Naive thymus-derived CD8-positive, alpha-beta T cell (primary cell): Measurements from ENCODE around the gene CACNA2D4. TPM values are rescaled to one million over a fixed set of nuclear protein-coding genes. Genes with fewer than 3 reads are reported as not detected.

Experiments used
- ATAC-seq, 2 donors: fragments of 150-1000 bp; cut with Tn5 transposase in 1 of 2; sonication (Bioruptor Pico), chemical (Tn5 transposase) in 1 of 2; 1 replicate in 1 of 2; 2 replicates in 1 of 2; pipeline ENCODE4 v1.10.0; 2021; ENCODE audit warnings: mild to moderate bottlenecking in 2 of 2, moderate library complexity in 2 of 2
- POLR2A ChIA-PET: fragments of 350-600 bp; sonication (Branson Sonifier 250); formaldehyde crosslinking; loops from one replicate; lab custom pipeline; 2021; ENCODE audit warnings: antibody characterized with exemption; lab: Charles Lee
- DNase-seq, 10 donors: peaks; one replicate each; pipeline versions ENCODE4 v3.0.0 to v3.0.0-alpha.2; 2020 to 2022
- H3K27ac Mint-ChIP-seq, 10 donors: one replicate each; pipeline ENCODE4 v1.8.0; 2020 to 2022; ENCODE audit warnings: mild to moderate bottlenecking in 10 of 10, mixed read lengths in 10 of 10, moderate library complexity in 4 of 10, inconsistent platforms in 1 of 10
- H3K27me3 Mint-ChIP-seq, 5 donors: one replicate each; pipeline ENCODE4 v1.8.0; 2021 to 2022; ENCODE audit warnings: mixed read lengths in 5 of 5
- H3K36me3 Mint-ChIP-seq, 3 donors: one replicate each; pipeline ENCODE4 v1.8.0; 2020 to 2022; ENCODE audit warnings: mixed read lengths in 3 of 3, mild to moderate bottlenecking in 2 of 3, inconsistent platforms in 1 of 3
- H3K4me1 Mint-ChIP-seq, 4 donors: one replicate each; pipeline ENCODE4 v1.8.0; 2021 to 2022; ENCODE audit warnings: mixed read lengths in 4 of 4
- H3K4me3 Mint-ChIP-seq, 10 donors: one replicate each; pipeline ENCODE4 v1.8.0; 2020 to 2022; ENCODE audit warnings: mild to moderate bottlenecking in 10 of 10, mixed read lengths in 10 of 10, moderate library complexity in 6 of 10, inconsistent platforms in 1 of 10
- H3K9me3 Mint-ChIP-seq, 9 donors: one replicate each; pipeline ENCODE4 v1.8.0; 2020 to 2022; ENCODE audit warnings: mixed read lengths in 9 of 9, mild to moderate bottlenecking in 3 of 9, inconsistent platforms in 1 of 9, moderate library complexity in 1 of 9
- polyA plus RNA-seq, 3 donors: library from polyadenylated mRNA; unstranded; fragments of 300-500 nt; fragmentation: Illumina TruSeq; gene quantifications; one replicate each; pipeline ENCODE4 v1.2.3, GENCODE V29; 2021
- total RNA-seq, 8 experiments: library from RNA in 2 of 8; stranded (reverse) in 2 of 8; gene quantifications; one replicate each; pipeline ENCODE4 v1.2.3 and lab custom pipeline; 2021 to 2026

The CACNA2D4 gene
- total and polyA plus RNA-seq, 5 experiments from 2014 or later: 2.1 to 11.5 (median 5.0) TPM

- ATAC-seq: no peak
These were observed 170.8 kb downstream of the CACNA2D4 start for GRCh38 chr12:1747609-1748008.

GRCh38 chr12:1744932-1745331, 173.5 kb downstream of the CACNA2D4 start:
- DNase-seq (no peak), ATAC-seq (no peak)
- Mint-ChIP-seq H3K36me3 (peaks cover 18 to 46% (median 40%) of the 10 kb centered on the region in 3 donors), H3K9me3 (peaks cover 3 to 28% (median 14%) of the 10 kb centered on the region in 9 donors), H3K27ac (no peak overlapping the region), H3K4me1 (peaks cover 24 to 54% (median 34%) of the 10 kb centered on the region in 4 donors), H3K27me3 (no peaks in the 10 kb centered on the region), H3K4me3 (no peak overlapping the region)
- POLR2A ChIA-PET: no interaction called here

More at GRCh38 chr12:1747609-1748008, 170.8 kb downstream of the CACNA2D4 start:
- Mint-ChIP-seq H3K4me3 (no peak overlapping the region), H3K9me3 (peaks cover 3 to 28% (median 14%) of the 10 kb centered on the region in 9 donors), H3K4me1 (peaks cover 6 to 42% (median 17%) of the 10 kb centered on the region in 4 donors), H3K27ac (peak overlapping the region in 1 of 10 donors; percentile 15), H3K36me3 (peaks cover 18 to 48% (median 40%) of the 10 kb centered on the region in 3 donors), H3K27me3 (no peaks in the 10 kb centered on the region)
- POLR2A ChIA-PET: interaction anchor here (0.6 kb wide), 1 partner anchor 54 kb away, joined by 7 read pairs; no protein-coding TSS in a partner anchor
- DNase-seq: no peak

Other genes with a start within 250 kb of the CACNA2D4 start
- gene ADIPOR2, start 227.6 kb downstream of the CACNA2D4 start, total RNA-seq: 10 to 100 TPM; 38.5 to 39.9 TPM
- gene ADIPOR2, start 227.6 kb downstream of the CACNA2D4 start, polyA plus RNA-seq: 1 to 10 TPM; 2.0 to 3.2 (median 3.0) TPM
- gene LRTM2, start 98.1 kb downstream of the CACNA2D4 start, total RNA-seq: under 1 TPM in 1 of 2 experiments, not detected in 1; 0.13 TPM
- gene LRTM2, start 98.1 kb downstream of the CACNA2D4 start, polyA plus RNA-seq: not detected
- 10 to 100 TPM; 20.9 to 23.2 TPM for gene DCP1B, start 85.8 kb upstream of the CACNA2D4 start, total RNA-seq
- gene DCP1B, start 85.8 kb upstream of the CACNA2D4 start, polyA plus RNA-seq: 10 to 100 TPM; 10.0 to 24.4 (median 16.1) TPM
- under 1 TPM; 0.16 to 0.21 TPM for gene CACNA1C, start 134.3 kb upstream of the CACNA2D4 start, total RNA-seq
- under 1 TPM; 0.05 to 0.21 (median 0.10) TPM for gene CACNA1C, start 134.3 kb upstream of the CACNA2D4 start, polyA plus RNA-seq